ENCODE measurements around the gene CPNE2.
"Not testable (repeated sequence)": the region's sequence is repeated elsewhere in the genome, so short reads cannot be mapped to it uniquely, and the experiment has no call there.

The CPNE2 gene

GRCh38 chr16:57070424-57070823 lies 22.0 kb upstream of the CPNE2 start:
- TF ChIP-seq, protein P1, sequence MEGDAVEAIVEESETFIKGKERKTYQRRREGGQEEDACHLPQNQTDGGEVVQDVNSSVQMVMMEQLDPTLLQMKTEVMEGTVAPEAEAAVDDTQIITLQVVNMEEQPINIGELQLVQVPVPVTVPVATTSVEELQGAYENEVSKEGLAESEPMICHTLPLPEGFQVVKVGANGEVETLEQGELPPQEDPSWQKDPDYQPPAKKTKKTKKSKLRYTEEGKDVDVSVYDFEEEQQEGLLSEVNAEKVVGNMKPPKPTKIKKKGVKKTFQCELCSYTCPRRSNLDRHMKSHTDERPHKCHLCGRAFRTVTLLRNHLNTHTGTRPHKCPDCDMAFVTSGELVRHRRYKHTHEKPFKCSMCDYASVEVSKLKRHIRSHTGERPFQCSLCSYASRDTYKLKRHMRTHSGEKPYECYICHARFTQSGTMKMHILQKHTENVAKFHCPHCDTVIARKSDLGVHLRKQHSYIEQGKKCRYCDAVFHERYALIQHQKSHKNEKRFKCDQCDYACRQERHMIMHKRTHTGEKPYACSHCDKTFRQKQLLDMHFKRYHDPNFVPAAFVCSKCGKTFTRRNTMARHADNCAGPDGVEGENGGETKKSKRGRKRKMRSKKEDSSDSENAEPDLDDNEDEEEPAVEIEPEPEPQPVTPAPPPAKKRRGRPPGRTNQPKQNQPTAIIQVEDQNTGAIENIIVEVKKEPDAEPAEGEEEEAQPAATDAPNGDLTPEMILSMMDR (conservative IDR thresholded peaks at IDR 0.05), result no peak
- H3K27ac ChIP-seq, result no peak overlapping the region

DNA sequence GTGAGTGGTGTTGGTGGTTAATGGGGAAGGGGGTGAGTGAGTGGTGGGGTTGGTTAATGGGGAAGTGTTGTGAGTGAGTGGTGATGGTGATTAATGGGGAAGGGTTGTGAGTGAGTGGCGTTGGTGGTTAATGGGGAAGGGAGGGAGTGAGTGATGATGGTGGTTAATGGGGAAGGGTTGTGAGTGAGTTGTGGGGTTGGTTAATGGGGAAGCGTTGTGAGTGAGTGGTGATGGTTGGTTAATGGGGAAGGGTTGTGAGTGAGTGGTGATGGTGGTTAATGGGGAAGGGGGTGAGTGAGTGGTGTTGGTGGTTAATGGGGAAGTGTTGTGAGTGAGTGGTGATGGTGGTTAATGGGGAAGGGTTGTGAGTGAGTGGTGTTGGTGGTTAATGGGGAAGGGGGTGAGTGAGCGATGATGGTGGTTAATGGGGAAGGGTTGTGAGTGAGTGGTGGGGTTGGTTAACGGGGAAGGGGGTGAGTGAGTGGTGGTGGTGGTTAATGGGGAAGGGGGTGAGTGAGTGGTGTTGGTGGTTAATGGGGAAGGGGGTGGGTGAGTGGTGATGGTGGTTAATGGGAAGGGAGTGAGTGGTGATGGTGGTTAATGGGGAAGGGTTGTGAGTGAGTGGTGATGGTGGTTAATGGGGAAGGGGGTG lies 21.2 kb upstream of the CPNE2 start:
- H3K27ac ChIP-seq, result not testable (repeated sequence)

GRCh38 chr16:57071831-57072582 lies 20.4 kb upstream of the CPNE2 start:
- TF ChIP-seq, protein P1 (conservative IDR thresholded peaks at IDR 0.05), result no peak
- no peak overlapping the region for H3K27ac ChIP-seq

DNA sequence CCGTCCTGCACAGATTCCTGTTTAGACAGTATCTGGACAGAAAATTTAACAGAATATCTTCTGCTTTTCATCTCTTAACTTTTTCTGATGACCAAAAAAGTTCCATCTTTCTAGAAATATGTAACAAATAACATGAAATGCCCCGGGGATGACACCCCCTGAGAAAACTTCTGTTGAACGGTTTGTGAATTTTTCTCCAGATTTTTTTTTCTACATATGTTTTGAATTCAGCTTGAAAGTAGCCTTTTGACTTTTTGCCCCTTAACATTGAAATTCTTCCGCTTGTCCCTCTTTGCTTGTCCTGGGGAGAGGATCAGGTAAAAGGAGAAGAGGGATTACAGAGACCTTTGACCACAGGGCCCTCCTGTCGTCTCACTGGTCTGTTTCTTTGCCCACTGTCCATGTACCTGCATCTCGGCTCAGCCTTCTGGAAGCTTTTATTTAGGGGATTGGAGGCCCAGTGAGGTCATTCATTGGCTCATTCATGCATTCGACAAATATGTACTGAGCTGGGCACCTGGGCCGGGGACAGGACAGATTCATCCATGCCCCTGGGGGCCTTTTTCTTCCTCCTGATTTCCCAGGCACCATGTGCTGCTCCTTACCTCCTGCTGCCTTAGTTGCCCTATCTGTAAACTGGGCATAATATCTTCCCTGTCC lies 19.6 kb upstream of the CPNE2 start:
- H3K27ac ChIP-seq, result no peak overlapping the region
- TF ChIP-seq, protein P1 (conservative IDR thresholded peaks at IDR 0.05), result no peak

DNA sequence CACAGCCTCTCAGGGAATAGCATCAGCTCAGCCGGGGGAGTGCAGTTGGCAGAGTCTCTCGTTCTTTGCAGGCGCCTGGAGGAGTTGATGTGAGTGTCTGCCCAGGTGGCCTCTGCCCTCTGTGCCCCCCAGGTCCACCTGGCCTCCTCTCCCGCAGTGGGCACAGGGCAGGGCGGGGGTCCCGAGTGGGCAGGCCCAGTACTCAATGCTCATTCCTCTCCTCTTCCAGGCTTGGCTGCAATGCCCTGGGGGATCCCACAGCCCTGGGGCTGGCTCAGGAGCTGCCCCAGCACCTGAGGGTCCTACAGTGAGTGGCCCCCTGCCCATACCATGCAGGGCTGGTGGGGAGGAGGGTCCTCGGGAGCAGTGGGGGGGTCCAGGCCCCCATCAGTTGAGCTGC lies 14.7 kb upstream of the CPNE2 start:
- H3K27ac ChIP-seq, result no peak overlapping the region
- TF ChIP-seq, protein P1 (conservative IDR thresholded peaks at IDR 0.05), result no peak

DNA sequence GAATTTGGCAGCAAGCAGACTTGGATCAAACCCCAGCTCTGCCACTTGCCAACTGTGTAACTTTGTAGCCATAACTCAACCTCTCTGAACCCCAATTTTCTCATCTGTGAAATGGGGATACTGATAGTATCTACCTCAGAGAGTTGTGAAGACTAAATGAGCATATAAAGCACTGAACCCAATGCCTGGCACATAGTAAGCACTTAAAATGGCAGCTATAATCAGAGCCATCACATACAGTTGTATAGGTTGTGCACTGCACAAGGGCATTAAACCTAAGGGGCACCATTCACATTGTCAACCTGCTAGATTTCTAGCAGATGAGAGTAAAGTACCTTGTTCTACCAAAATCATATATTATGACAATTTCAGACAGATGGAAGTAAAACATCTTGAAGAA lies 10.6 kb upstream of the CPNE2 start:
- no peak overlapping the region for H3K27ac ChIP-seq
- TF ChIP-seq, protein P1 (conservative IDR thresholded peaks at IDR 0.05), result no peak

- TF ChIP-seq, protein P1 (conservative IDR thresholded peaks at IDR 0.05), result no peak
- H3K27ac ChIP-seq, result no peak overlapping the region
Observed at GRCh38 chr16:57082664-57083063, 9.7 kb upstream of the CPNE2 start.

Data from VCaP (cell line).